ENCODE data around the gene DIP2C.

- TF ChIP-seq CTCF (IDR thresholded peaks at IDR 0.05) (no peak), POLR2A (IDR thresholded peaks at IDR 0.05) (no peak)
Measured at GRCh38 chr10:681670-682318, 7.7 kb downstream of the DIP2C start.

All from testis (tissue), 2 donors.